ACC112 (cell line): Measurements from ENCODE around the gene DNAH1.
A peak's percentile ranks its signal among the peaks of the same experiment; 100 is the strongest.
"Not testable (repeated sequence)": the region's sequence is repeated elsewhere in the genome, so short reads cannot be mapped to it uniquely, and the experiment has no call there.

Experiments used
- H2AFZ ChIP-seq: fragments of 200-600 bp; sonication (generic); one replicate; pipeline ENCODE4 v1.6.0; 2017; ENCODE audit warnings: antibody characterized with exemption, low read length; ENCODE audit not compliant: unreplicated experiment
- H3K27ac ChIP-seq: fragments of 200-600 bp; sonication (generic); 2 replicates; pipeline ENCODE4 v1.5.1; 2014; ENCODE audit warnings: low read depth, mild to moderate bottlenecking, antibody characterized with exemption, low read length, moderate library complexity
- H3K27me3 ChIP-seq: fragments of 200-600 bp; sonication (generic); 2 replicates; pipeline ENCODE4 v1.6.1; 2014; ENCODE audit warnings: mild to moderate bottlenecking, antibody characterized with exemption, low read length, moderate library complexity, mixed read lengths; ENCODE audit not compliant: insufficient read depth
- H3K36me3 ChIP-seq: fragments of 200-600 bp; sonication (generic); 2 replicates; pipeline ENCODE4 v1.6.1; 2016; ENCODE audit warnings: mild to moderate bottlenecking, antibody characterized with exemption, low read length, moderate library complexity, mixed read lengths; ENCODE audit not compliant: insufficient read depth
- H3K4me1 ChIP-seq: fragments of 200-600 bp; sonication (generic); one replicate; pipeline ENCODE4 v1.6.1; 2016; ENCODE audit warnings: low read length, mixed read lengths; ENCODE audit not compliant: insufficient read depth, unreplicated experiment, control insufficient read depth
- H3K4me3 ChIP-seq: fragments of 200-600 bp; sonication (generic); 2 replicates; pipeline ENCODE4 v1.5.1; 2014; ENCODE audit warnings: mild to moderate bottlenecking, low read depth, low read length
- H3K79me2 ChIP-seq: fragments of 200-600 bp; sonication (generic); one replicate; pipeline ENCODE4 v1.6.0; 2016; ENCODE audit warnings: low read length; ENCODE audit not compliant: control insufficient read depth, unreplicated experiment, insufficient read depth

The DNAH1 gene

GRCh38 chr3:52279596-52279995 lies 36.5 kb upstream of the DNAH1 start:
- H3K27me3 ChIP-seq: no peaks in the 10 kb centered on the region
- peak overlapping the region; percentile 54 for H2AFZ ChIP-seq
- peaks cover 39% of the 10 kb centered on the region for H3K79me2 ChIP-seq
- H3K27ac ChIP-seq: peak overlapping the region; percentile 53
- H3K4me3 ChIP-seq: peak overlapping the region; percentile 94
- no peaks in the 10 kb centered on the region for H3K36me3 ChIP-seq
- H3K4me1 ChIP-seq: peaks cover 39% of the 10 kb centered on the region

DNA sequence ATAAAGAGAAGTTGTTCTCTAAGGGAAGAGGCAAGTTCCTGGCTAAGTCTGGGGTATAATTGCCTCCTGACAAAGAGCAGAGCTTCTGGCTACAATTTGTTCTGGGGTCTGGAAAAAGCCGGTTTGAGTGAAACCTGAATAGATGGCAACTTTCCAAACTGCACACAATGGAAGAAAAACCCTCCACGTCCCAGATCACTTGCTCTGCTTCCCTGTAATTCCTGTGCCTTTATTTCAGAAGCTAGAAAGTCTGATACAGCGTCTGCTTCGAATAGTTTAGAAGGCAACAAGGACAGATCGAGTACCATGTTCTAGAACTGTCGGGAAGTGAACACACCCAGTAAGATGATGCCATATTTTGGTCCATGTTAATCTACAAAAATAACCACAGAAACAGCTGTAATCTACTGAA lies 36.1 kb upstream of the DNAH1 start:
- H3K4me1 ChIP-seq: peaks cover 39% of the 10 kb centered on the region
- peak overlapping the region; percentile 54 for H2AFZ ChIP-seq
- H3K27me3 ChIP-seq: no peaks in the 10 kb centered on the region
- H3K36me3 ChIP-seq: no peaks in the 10 kb centered on the region
- H3K27ac ChIP-seq: peak overlapping the region; percentile 53
- H3K79me2 ChIP-seq: peaks cover 34% of the 10 kb centered on the region
- peak overlapping the region; percentile 94 for H3K4me3 ChIP-seq

DNA sequence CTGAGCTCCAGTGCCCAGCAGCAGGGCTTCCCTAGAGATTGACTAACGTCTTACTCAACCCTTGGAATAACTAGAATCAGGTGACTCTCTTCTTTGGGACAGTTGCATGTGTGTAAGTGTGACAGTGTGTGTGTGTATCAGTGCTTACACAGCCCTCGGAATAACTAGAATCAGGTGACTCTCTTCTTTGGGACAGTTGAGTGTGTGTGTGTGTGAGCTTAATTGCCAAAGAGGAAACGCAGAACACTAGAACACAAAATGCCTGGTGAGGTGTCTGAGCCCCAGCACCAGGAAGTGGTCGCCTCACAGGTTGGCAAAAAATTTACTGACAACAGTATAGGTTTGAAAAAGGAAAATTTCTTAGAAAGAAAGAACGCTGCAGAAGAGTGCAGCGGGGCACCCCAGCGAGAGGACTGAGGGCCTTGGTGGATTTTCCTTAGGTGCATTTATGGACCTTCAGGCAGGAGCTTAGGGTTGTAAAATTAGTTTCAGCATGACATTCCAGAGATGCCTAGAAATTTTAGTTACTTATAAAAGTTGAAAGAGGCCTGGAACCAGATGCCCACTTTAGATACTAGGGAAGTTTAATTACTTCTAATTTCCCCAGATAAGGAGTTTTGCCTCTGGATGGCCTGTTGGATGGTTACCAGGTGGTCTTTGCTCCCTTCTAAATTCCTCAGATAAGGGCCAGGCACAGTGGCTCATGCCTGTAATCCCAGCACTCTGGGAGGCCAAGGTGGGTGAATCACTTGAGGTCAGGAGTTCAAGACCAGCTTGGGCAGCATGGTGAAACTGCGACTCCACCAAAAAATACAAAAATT lies 33.9 kb upstream of the DNAH1 start:
- Histone ChIP-seq H3K27me3 (no peaks in the 10 kb centered on the region), H3K79me2 (peaks cover 13% of the 10 kb centered on the region), H3K4me1 (peaks cover 37% of the 10 kb centered on the region), H3K36me3 (no peaks in the 10 kb centered on the region), H3K27ac (0 out of 2 replicates have a peak overlapping the region, but pooled peaks have one; percentile 12), H2AFZ (no peak overlapping the region), H3K4me3 (no peak overlapping the region)

DNA sequence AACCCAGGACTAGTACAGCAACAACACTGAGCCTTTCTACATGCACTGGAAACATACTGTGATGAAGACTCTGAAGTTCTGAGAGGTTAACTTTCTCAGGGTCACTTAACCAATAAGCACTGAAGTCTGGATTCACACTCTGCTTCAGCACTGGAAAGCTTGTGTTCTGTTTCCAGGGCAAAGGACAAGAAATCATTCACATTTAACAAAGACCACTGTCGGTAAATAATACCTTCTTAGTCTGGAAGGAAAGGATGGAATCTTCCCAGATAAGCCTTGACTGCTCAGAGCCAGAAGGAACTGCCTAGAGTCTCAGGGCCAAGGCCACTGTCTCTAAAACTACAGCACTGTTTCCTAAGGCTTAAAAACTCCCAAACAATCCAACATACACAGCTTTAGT lies 32.8 kb upstream of the DNAH1 start:
- peaks cover 37% of the 10 kb centered on the region for H3K4me1 ChIP-seq
- H3K36me3 ChIP-seq: no peaks in the 10 kb centered on the region
- H3K27me3 ChIP-seq: no peaks in the 10 kb centered on the region
- H2AFZ ChIP-seq: no peak overlapping the region
- peaks cover 3% of the 10 kb centered on the region for H3K79me2 ChIP-seq
- H3K4me3 ChIP-seq: no peak overlapping the region
- H3K27ac ChIP-seq: peak overlapping the region; percentile 11; the same call in 1 of the 2 replicates

GRCh38 chr3:52284051-52284450 lies 32.1 kb upstream of the DNAH1 start:
- H3K4me1 ChIP-seq: peaks cover 42% of the 10 kb centered on the region
- not testable (repeated sequence) for H3K27me3 ChIP-seq, H3K79me2 ChIP-seq, H3K27ac ChIP-seq, H3K4me3 ChIP-seq, H2AFZ ChIP-seq, H3K36me3 ChIP-seq

DNA sequence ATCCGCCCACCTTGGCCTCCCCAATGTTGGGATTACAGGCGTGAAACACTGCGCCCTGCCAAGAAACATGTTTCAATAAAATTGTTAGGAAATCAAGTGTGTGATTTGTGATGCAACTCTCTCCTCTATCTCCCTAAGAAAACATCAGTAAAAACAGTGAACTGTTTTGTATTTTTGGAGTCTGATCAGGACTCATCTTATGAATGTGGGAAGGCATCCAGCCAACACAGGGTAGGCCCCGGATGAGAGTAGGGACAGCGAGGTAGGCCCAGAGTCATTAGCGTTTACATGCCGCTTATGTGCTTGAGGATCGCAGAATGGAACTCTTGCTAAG lies 29.4 kb upstream of the DNAH1 start:
- Histone ChIP-seq H3K4me3 (peak overlapping the region; percentile 72), H3K27me3 (no peaks in the 10 kb centered on the region), H2AFZ (peak overlapping the region; percentile 0), H3K79me2 (no peaks in the 10 kb centered on the region), H3K4me1 (peaks cover 29% of the 10 kb centered on the region), H3K27ac (peak overlapping the region; percentile 84), H3K36me3 (no peaks in the 10 kb centered on the region)

DNA sequence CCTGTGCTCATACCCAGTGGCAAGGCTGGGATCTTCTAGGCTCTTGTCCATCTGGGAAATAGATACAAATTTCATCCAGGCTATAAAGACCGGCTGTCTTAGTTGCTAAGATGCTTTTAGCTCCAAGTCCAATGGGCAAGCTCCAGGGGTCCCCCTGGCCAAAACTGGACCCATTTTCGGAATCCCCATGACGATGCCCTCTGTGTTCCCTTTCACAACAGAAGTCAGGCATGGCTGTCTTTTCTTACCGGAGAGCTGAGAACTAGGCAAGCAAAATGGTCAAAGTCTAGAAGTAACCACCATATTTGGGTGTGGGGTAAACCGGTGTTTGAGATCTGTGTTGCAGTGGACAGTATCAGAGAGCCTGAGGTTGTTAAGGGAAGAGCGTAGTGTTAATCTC lies 27.4 kb upstream of the DNAH1 start:
- no peaks in the 10 kb centered on the region for H3K36me3 ChIP-seq
- no peaks in the 10 kb centered on the region for H3K27me3 ChIP-seq
- H2AFZ ChIP-seq: no peak overlapping the region
- peak overlapping the region; percentile 72 for H3K4me3 ChIP-seq
- no peaks in the 10 kb centered on the region for H3K79me2 ChIP-seq
- H3K27ac ChIP-seq: no peak overlapping the region
- peaks cover 12% of the 10 kb centered on the region for H3K4me1 ChIP-seq

GRCh38 chr3:52289338-52289746 lies 26.8 kb upstream of the DNAH1 start:
- Histone ChIP-seq H3K36me3 (no peaks in the 10 kb centered on the region), H3K79me2 (no peaks in the 10 kb centered on the region), H3K4me3 (no peak overlapping the region), H2AFZ (no peak overlapping the region), H3K27ac (no peak overlapping the region), H3K4me1 (peaks cover 12% of the 10 kb centered on the region), H3K27me3 (no peaks in the 10 kb centered on the region)

DNA sequence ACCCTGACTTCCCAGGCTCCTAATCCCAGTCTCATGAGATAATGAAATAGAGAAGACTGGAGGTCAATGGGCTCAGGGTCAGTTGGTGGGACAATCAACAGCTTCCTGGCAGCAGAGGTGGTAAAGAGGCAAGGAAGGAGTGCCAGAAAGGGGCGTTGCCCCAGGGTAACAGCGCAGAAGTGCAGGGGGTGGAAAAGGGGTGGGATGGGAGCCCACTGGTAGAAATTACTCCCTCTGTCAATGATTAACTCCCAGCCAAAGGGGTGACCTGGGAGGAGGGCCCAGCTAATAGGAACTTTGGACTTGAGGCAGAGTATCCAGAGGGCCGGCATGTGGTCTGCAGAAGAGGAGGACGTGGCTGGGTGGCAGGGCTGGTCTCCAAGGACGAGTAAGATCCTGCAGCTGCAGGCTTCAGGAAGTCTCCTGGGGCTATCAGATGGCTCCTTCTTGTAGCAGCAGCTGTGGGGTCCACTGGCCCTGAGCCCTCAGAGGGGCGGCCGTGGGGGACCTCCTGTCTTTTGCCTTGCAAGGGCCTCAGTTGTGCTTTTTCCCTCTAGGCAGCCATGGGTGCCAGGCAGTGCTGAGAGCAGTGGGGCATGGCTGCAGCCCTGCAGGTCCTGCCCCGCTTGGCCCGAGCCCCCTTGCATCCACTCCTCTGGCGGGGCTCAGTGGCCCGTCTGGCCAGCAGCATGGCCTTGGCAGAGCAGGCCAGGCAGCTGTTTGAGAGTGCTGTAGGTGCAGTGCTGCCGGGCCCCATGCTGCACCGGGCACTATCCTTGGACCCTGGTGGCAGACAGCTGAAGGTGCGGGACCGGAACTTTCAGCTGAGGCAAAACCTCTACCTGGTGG lies 26.1 kb upstream of the DNAH1 start:
- Histone ChIP-seq H2AFZ (no peak overlapping the region), H3K79me2 (no peaks in the 10 kb centered on the region), H3K4me3 (no peak overlapping the region), H3K4me1 (peaks cover 12% of the 10 kb centered on the region), H3K27me3 (no peaks in the 10 kb centered on the region), H3K36me3 (no peaks in the 10 kb centered on the region), H3K27ac (no peak overlapping the region)

- no peak overlapping the region for H3K4me3 ChIP-seq
- peaks cover 12% of the 10 kb centered on the region for H3K4me1 ChIP-seq
- no peak overlapping the region for H2AFZ ChIP-seq
- H3K27me3 ChIP-seq: no peaks in the 10 kb centered on the region
- H3K36me3 ChIP-seq: no peaks in the 10 kb centered on the region
- H3K79me2 ChIP-seq: no peaks in the 10 kb centered on the region
- no peak overlapping the region for H3K27ac ChIP-seq
These were observed 25.3 kb upstream of the DNAH1 start for GRCh38 chr3:52290596-52291507.
